ENCODE measurements around the gene ST3GAL3.

Gene ST3GAL3

GRCh38 chr1:43671193-43671592 is 36.1 kb upstream of the ST3GAL3 start:
- Histone ChIP-seq H3K4me3 (no peak overlapping the region), H3K9ac (ENCODE audit: insufficient read length) (no peak overlapping the region), H3K27ac (no peak overlapping the region), H3K9me3 (ENCODE audit: low read depth, low read length) (no peaks in the 10 kb centered on the region), H3K36me3 (ENCODE audit: insufficient read depth, low read length) (peaks cover 89% of the 10 kb centered on the region)
- TF ChIP-seq POLR2AphosphoS5 (IDR thresholded peaks at IDR 0.05; ENCODE audit: borderline replicate concordance, low read depth, low read length) (no peak), EZH2 (IDR thresholded peaks at IDR 0.05) (no peak), FOXP2 (optimal IDR thresholded peaks at IDR 0.05; ENCODE audit: control extremely low read depth, extremely low read length, insufficient read depth) (no peak)
- DNase-seq (ENCODE audit: low read depth, low spot score), result no peak

DNA sequence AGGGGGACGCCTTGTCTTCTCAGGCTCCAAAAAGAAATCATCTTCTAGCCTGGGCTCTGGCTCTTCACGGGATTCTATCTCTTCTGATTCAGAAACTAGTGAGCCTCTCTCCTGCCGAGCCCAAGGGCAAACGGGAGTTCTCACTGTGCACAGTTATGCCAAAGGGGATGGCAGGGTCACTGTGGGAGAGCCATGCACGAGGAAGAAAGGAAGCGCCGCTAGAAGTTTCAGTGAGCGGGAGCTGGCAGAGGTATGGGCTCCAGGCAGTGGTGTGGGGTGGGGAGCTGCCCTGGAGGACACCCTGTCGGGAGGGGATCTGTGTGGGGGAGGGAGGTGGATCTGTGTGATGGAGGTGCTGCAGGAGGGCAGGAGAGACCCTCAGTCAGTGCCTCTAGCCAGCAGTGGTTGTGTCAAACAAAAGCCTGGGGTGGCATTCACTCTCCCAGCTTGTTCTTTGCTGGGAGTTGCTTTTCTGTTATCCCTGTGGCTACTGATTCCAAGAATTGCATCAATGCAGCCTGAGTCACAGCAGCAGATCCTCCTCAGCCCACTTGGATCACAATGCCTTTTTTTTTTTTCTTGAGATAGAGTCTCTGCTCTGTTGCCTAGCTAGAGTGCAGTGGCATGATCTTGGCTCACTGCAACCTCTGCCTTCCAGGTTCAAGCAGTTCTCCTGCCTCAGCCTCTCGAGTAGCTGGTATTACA is 35.6 kb upstream of the ST3GAL3 start:
- Histone ChIP-seq H3K27ac (no peak overlapping the region), H3K4me3 (no peak overlapping the region), H3K36me3 (ENCODE audit: insufficient read depth, low read length) (peaks cover 84% of the 10 kb centered on the region), H3K9ac (ENCODE audit: insufficient read length) (no peak overlapping the region), H3K9me3 (ENCODE audit: low read depth, low read length) (no peaks in the 10 kb centered on the region)
- DNase-seq (ENCODE audit: low read depth, low spot score), result no peak
- TF ChIP-seq FOXP2 (optimal IDR thresholded peaks at IDR 0.05; ENCODE audit: control extremely low read depth, extremely low read length, insufficient read depth), result no peak
- TF ChIP-seq EZH2 (IDR thresholded peaks at IDR 0.05), result no peak

DNA sequence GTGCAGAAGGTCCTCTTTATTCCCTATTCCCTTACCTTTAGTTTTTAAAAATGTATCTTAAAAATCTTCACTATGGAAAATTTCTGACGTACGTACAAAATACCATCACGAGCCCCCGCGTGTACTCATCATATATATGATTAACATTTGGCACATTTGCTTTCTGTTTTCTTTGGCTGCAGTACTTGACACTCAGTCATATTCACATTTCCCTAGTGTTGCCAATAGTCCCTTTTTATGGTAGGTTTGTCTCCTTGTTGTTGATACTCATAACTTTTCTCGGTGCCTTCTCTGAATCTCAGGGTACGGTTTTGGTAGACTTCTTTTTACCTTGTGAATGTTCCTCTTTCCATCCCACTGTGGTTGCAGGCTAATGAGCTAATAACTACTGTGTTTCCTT is 34.1 kb upstream of the ST3GAL3 start:
- H3K36me3 ChIP-seq (ENCODE audit: insufficient read depth, low read length), result peaks cover 80% of the 10 kb centered on the region
- H3K27ac ChIP-seq, result no peak overlapping the region
- H3K9me3 ChIP-seq (ENCODE audit: low read depth, low read length), result no peaks in the 10 kb centered on the region
- no peak overlapping the region for H3K9ac ChIP-seq (ENCODE audit: insufficient read length)
- H3K4me3 ChIP-seq, result no peak overlapping the region
- TF ChIP-seq FOXP2 (optimal IDR thresholded peaks at IDR 0.05; ENCODE audit: control extremely low read depth, extremely low read length, insufficient read depth) (no peak), EZH2 (IDR thresholded peaks at IDR 0.05) (no peak), POLR2AphosphoS5 (IDR thresholded peaks at IDR 0.05; ENCODE audit: borderline replicate concordance, low read depth, low read length) (no peak)
- no peak for DNase-seq (ENCODE audit: low read depth, low spot score)

DNA sequence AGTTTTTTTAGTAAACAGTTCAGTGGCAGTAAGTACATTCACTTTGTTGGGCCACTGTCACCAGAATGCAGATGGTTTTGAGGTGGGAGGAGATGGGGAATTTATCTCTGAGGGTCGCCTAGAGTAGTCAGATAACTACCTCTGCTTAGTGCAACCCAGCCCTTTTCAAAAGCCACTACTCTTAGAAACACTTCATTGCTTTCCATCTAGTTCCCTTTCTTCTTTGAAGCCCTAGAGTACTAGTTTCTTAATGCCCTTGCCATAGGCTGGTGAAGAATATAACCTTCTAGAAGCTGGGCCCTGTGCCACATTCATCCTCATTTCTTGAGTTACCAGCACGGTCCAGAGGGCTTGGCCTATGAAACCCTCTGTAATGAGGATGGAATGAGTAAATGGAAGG is 28.4 kb upstream of the ST3GAL3 start:
- Histone ChIP-seq H3K4me3 (no peak overlapping the region), H3K27ac (no peak overlapping the region), H3K9me3 (ENCODE audit: low read depth, low read length) (no peaks in the 10 kb centered on the region), H3K9ac (ENCODE audit: insufficient read length) (no peak overlapping the region), H3K36me3 (ENCODE audit: insufficient read depth, low read length) (peaks cover 83% of the 10 kb centered on the region)
- TF ChIP-seq FOXP2 (optimal IDR thresholded peaks at IDR 0.05; ENCODE audit: control extremely low read depth, extremely low read length, insufficient read depth) (no peak), POLR2AphosphoS5 (IDR thresholded peaks at IDR 0.05; ENCODE audit: borderline replicate concordance, low read depth, low read length) (no peak), EZH2 (IDR thresholded peaks at IDR 0.05) (no peak)
- DNase-seq (ENCODE audit: low read depth, low spot score), result no peak

GRCh38 chr1:43683560-43683959 is 23.8 kb upstream of the ST3GAL3 start:
- no peak for DNase-seq (ENCODE audit: low read depth, low spot score)
- H3K36me3 ChIP-seq (ENCODE audit: insufficient read depth, low read length), result peaks cover 93% of the 10 kb centered on the region

GRCh38 chr1:43686801-43687200 is 20.5 kb upstream of the ST3GAL3 start:
- H3K9ac ChIP-seq (ENCODE audit: insufficient read length), result no peak overlapping the region
- TF ChIP-seq FOXP2 (optimal IDR thresholded peaks at IDR 0.05; ENCODE audit: control extremely low read depth, extremely low read length, insufficient read depth), result no peak
- no peak for TF ChIP-seq POLR2AphosphoS5 (IDR thresholded peaks at IDR 0.05; ENCODE audit: borderline replicate concordance, low read depth, low read length)
- TF ChIP-seq EZH2 (IDR thresholded peaks at IDR 0.05), result no peak
- peaks cover 93% of the 10 kb centered on the region for H3K36me3 ChIP-seq (ENCODE audit: insufficient read depth, low read length)
- no peak overlapping the region for H3K4me3 ChIP-seq
- no peak overlapping the region for H3K27ac ChIP-seq
- DNase-seq (ENCODE audit: low read depth, low spot score), result no peak
- H3K9me3 ChIP-seq (ENCODE audit: low read depth, low read length), result no peaks in the 10 kb centered on the region

More at GRCh38 chr1:43683560-43683959, 23.8 kb upstream of the ST3GAL3 start:
- TF ChIP-seq EZH2 (IDR thresholded peaks at IDR 0.05) (no peak), FOXP2 (optimal IDR thresholded peaks at IDR 0.05; ENCODE audit: control extremely low read depth, extremely low read length, insufficient read depth) (no peak), POLR2AphosphoS5 (IDR thresholded peaks at IDR 0.05; ENCODE audit: borderline replicate concordance, low read depth, low read length) (no peak)
- Histone ChIP-seq H3K9me3 (ENCODE audit: low read depth, low read length) (no peaks in the 10 kb centered on the region), H3K4me3 (no peak overlapping the region), H3K9ac (ENCODE audit: insufficient read length) (no peak overlapping the region), H3K27ac (no peak overlapping the region)

DNA sequence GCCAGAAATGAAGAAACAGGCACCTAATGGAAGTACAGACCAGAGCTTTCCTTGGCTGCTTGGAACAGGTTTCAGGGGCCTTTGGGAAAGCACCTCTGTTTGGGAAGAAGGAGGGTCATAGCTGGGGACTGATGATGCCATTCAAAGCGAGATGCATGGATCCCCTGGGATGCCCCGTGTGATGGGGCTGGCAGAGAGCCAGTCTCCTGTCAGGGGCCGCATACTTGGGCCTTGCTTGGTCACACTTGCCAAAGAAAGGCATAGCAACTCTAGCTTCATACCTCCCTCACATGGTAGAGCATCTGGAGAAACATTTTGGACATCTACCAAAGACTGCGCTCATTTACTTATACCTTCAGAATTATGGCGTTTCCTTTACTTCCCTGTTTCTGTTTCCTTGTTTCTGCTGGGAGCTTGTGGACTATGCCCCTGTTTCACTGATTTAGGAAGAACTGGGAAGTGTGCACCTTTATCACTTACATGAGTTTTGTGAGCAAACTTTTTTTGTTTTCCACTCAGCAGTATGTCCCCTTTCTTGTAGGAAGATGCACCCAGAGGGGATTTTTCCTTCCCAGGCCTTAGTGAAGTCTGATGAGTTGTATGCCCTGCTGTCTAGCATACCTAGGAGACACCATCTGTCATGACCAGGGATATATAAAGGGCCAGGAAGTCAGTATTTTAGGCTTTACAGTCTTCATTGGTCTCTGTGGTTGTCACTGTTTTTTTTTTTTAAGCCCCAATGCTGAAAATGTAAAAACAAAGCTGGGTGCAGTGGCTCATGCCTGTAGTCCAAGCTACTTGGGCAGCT is 19.8 kb upstream of the ST3GAL3 start:
- H3K4me3 ChIP-seq, result no peak overlapping the region
- H3K9me3 ChIP-seq (ENCODE audit: low read depth, low read length), result no peaks in the 10 kb centered on the region
- no peak for TF ChIP-seq POLR2AphosphoS5 (IDR thresholded peaks at IDR 0.05; ENCODE audit: borderline replicate concordance, low read depth, low read length)
- no peak for TF ChIP-seq FOXP2 (optimal IDR thresholded peaks at IDR 0.05; ENCODE audit: control extremely low read depth, extremely low read length, insufficient read depth)
- no peak for TF ChIP-seq EZH2 (IDR thresholded peaks at IDR 0.05)
- no peak overlapping the region for H3K9ac ChIP-seq (ENCODE audit: insufficient read length)
- DNase-seq (ENCODE audit: low read depth, low spot score), result no peak
- H3K36me3 ChIP-seq (ENCODE audit: insufficient read depth, low read length), result peaks cover 93% of the 10 kb centered on the region
- no peak overlapping the region for H3K27ac ChIP-seq

DNA sequence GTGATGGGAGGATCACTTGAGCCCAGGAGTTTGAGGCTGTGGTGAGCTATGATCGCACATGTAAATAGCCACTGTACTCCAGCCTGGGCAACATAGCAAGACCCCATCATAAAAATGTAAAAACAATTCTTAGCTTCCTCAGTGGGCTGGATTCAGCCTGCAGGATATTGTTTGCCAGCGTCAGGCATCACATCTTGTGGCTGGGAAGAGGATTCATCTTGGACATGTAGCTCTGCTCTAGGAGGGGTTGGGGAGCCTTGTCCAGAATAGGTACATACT is 19.3 kb upstream of the ST3GAL3 start:
- TF ChIP-seq FOXP2 (optimal IDR thresholded peaks at IDR 0.05; ENCODE audit: control extremely low read depth, extremely low read length, insufficient read depth), result no peak
- TF ChIP-seq EZH2 (IDR thresholded peaks at IDR 0.05), result no peak
- no peak for TF ChIP-seq POLR2AphosphoS5 (IDR thresholded peaks at IDR 0.05; ENCODE audit: borderline replicate concordance, low read depth, low read length)
- no peak overlapping the region for H3K4me3 ChIP-seq
- H3K9ac ChIP-seq (ENCODE audit: insufficient read length), result no peak overlapping the region
- no peaks in the 10 kb centered on the region for H3K9me3 ChIP-seq (ENCODE audit: low read depth, low read length)
- no peak overlapping the region for H3K27ac ChIP-seq
- no peak for DNase-seq (ENCODE audit: low read depth, low spot score)
- peaks cover 93% of the 10 kb centered on the region for H3K36me3 ChIP-seq (ENCODE audit: insufficient read depth, low read length)
